Measurements from ENCODE around the gene FAM222A. TPM values are rescaled to one million over a fixed set of nuclear protein-coding genes. Genes with fewer than 3 reads are reported as not detected.

Gene FAM222A
- total RNA-seq, 1 experiment from 2014 or later = 3.1 TPM

DNA sequence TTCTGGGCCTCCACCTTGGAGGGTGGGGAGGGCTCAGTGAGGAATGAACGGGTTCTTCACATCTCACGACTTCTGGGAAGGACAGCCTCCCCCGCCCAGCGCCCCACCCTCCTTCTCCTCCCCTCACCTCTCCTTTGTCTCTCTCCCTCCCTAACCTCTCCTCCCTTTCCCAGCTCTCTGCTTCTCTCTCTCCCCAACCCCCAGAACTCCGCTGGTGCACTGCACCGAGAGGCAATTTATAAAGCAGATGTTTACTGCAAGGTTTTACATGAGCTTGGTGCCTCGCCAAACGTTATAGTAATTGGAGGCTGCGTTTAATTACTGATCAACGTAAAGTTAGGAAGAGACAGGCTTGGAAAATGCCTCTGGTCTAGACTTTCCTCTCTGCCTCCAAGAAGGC, 42.9 kb upstream of the FAM222A start:
- Histone ChIP-seq H4K20me1 (ENCODE audit: insufficient read depth) (no peaks in the 10 kb centered on the region), H3K4me2 (no peak overlapping the region), H3K4me3 (no peak overlapping the region), H3K79me2 (ENCODE audit: low read depth) (no peaks in the 10 kb centered on the region), H3K27me3 (ENCODE audit: insufficient read depth, low read depth) (peaks cover 58% of the 10 kb centered on the region), H3K9me2 (ENCODE audit: insufficient read depth) (no peaks in the 10 kb centered on the region), H3K9me3 (ENCODE audit: insufficient read depth, low read depth) (no peaks in the 10 kb centered on the region), H2AFZ (no peak overlapping the region), H3K4me1 (replicated peaks; ENCODE audit: insufficient read depth) (no peaks in the 10 kb centered on the region), H3F3A (ENCODE audit: insufficient read depth, low read depth) (no peaks in the 10 kb centered on the region), H3K27ac (no peak overlapping the region), H3K36me3 (ENCODE audit: low read depth) (no peaks in the 10 kb centered on the region)
- intact Hi-C loops (cut with micrococcal nuclease; ENCODE audit: unreplicated experiment) = no loop called here
- no TSS peak for BruUV-seq (replicated peaks)
- CTCF ChIA-PET = no interaction called here
- no peak for TF ChIP-seq EZH2 (IDR thresholded peaks at IDR 0.05; ENCODE audit: low read depth)
- TF ChIP-seq, protein P1, sequence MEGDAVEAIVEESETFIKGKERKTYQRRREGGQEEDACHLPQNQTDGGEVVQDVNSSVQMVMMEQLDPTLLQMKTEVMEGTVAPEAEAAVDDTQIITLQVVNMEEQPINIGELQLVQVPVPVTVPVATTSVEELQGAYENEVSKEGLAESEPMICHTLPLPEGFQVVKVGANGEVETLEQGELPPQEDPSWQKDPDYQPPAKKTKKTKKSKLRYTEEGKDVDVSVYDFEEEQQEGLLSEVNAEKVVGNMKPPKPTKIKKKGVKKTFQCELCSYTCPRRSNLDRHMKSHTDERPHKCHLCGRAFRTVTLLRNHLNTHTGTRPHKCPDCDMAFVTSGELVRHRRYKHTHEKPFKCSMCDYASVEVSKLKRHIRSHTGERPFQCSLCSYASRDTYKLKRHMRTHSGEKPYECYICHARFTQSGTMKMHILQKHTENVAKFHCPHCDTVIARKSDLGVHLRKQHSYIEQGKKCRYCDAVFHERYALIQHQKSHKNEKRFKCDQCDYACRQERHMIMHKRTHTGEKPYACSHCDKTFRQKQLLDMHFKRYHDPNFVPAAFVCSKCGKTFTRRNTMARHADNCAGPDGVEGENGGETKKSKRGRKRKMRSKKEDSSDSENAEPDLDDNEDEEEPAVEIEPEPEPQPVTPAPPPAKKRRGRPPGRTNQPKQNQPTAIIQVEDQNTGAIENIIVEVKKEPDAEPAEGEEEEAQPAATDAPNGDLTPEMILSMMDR (conservative IDR thresholded peaks at IDR 0.05) = no peak
- POLR2A ChIA-PET (ENCODE audit: unreplicated experiment) = no interaction called here
- DNase-seq = no peak

DNA sequence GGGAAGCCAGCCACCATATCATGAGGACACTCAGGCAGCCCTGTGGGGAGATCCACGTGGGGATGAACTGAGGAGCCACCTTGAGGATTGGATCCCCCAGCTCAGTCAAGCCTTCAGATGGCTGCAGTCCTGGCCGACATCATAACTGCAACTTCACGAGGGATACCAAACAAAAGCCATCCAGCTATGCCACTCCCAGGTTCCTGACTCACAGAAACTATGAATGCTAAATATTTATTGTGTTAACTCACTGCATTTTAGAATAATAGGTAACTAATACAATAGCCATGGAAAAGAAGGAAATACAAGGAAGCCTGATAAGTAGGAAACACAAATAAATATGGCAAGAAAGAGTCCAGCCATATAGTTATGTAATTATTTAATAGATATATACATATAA, 42.1 kb upstream of the FAM222A start:
- Histone ChIP-seq H3K4me2 (no peak overlapping the region), H3K27me3 (ENCODE audit: insufficient read depth, low read depth) (peaks cover 62% of the 10 kb centered on the region), H3K4me1 (replicated peaks; ENCODE audit: insufficient read depth) (no peaks in the 10 kb centered on the region), H3K9me2 (ENCODE audit: insufficient read depth) (no peaks in the 10 kb centered on the region), H2AFZ (no peak overlapping the region), H3K36me3 (ENCODE audit: low read depth) (no peaks in the 10 kb centered on the region), H3K4me3 (no peak overlapping the region), H3K9me3 (ENCODE audit: insufficient read depth, low read depth) (no peaks in the 10 kb centered on the region), H3F3A (ENCODE audit: insufficient read depth, low read depth) (no peaks in the 10 kb centered on the region), H3K27ac (no peak overlapping the region), H4K20me1 (ENCODE audit: insufficient read depth) (no peaks in the 10 kb centered on the region), H3K79me2 (ENCODE audit: low read depth) (no peaks in the 10 kb centered on the region)
- DNase-seq = no peak
- TF ChIP-seq, protein P1 (conservative IDR thresholded peaks at IDR 0.05) = no peak
- TF ChIP-seq EZH2 (IDR thresholded peaks at IDR 0.05; ENCODE audit: low read depth) = no peak
- CTCF ChIA-PET = no interaction called here
- no TSS peak for BruUV-seq (replicated peaks)
- POLR2A ChIA-PET (ENCODE audit: unreplicated experiment) = interaction anchor here (0.6 kb wide), 1 partner anchor 13 kb away, joined by 3 read pairs; no protein-coding TSS in a partner anchor
- intact Hi-C loops (cut with micrococcal nuclease; ENCODE audit: unreplicated experiment) = no loop called here

DNA sequence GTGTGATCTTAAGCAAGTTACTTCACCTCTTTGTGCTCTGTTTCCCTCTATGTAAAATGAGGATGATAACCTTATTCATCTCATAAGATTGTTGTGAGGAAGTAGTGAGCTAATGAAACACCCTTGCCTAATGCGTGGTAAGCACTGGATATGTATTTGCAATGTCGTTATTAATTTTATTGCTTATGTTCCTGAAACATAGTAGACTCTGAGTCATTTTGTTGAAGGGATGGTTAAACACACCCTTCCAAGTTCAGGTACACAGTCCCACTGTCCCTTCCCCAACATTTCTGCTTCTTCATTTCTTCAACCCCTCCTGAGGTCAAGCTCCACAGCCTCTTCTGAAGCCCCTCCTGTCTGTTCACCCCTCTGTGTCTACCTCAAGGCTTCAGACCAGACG, 40.2 kb upstream of the FAM222A start:
- CTCF ChIA-PET = no interaction called here
- H3K9me3 ChIP-seq (ENCODE audit: insufficient read depth, low read depth) = no peaks in the 10 kb centered on the region
- H3K4me3 ChIP-seq = no peak overlapping the region
- no peaks in the 10 kb centered on the region for H4K20me1 ChIP-seq (ENCODE audit: insufficient read depth)
- no peaks in the 10 kb centered on the region for H3K79me2 ChIP-seq (ENCODE audit: low read depth)
- H3F3A ChIP-seq (ENCODE audit: insufficient read depth, low read depth) = no peaks in the 10 kb centered on the region
- H3K36me3 ChIP-seq (ENCODE audit: low read depth) = no peaks in the 10 kb centered on the region
- no peaks in the 10 kb centered on the region for H3K4me1 ChIP-seq (replicated peaks; ENCODE audit: insufficient read depth)
- no peak for DNase-seq
- peaks cover 56% of the 10 kb centered on the region for H3K27me3 ChIP-seq (ENCODE audit: insufficient read depth, low read depth)
- no peak for TF ChIP-seq EZH2 (IDR thresholded peaks at IDR 0.05; ENCODE audit: low read depth)
- TF ChIP-seq, protein P1 (conservative IDR thresholded peaks at IDR 0.05) = no peak
- POLR2A ChIA-PET (ENCODE audit: unreplicated experiment) = no interaction called here
- H3K9me2 ChIP-seq (ENCODE audit: insufficient read depth) = no peaks in the 10 kb centered on the region
- no peak overlapping the region for H3K27ac ChIP-seq
- H3K4me2 ChIP-seq = no peak overlapping the region
- no peak overlapping the region for H2AFZ ChIP-seq
- no TSS peak for BruUV-seq (replicated peaks)
- intact Hi-C loops (cut with micrococcal nuclease; ENCODE audit: unreplicated experiment) = no loop called here

Data from PC-9 (cell line).